Panc1 (cell line): ENCODE results near the gene BFAR. TPM values are rescaled to one million over a fixed set of nuclear protein-coding genes. Genes with fewer than 3 reads are reported as not detected.

Experiments
- ATAC-seq: fragments of 200-7000 bp; cut with Tn5 transposase; 2 replicates; pipeline ENCODE4 v1.9.1; 2020; ENCODE audit warnings: mild to moderate bottlenecking, moderate library complexity
- BruUV-seq: library from RNA; stranded (reverse); fragments of 400-500 nt; replicated peaks from 2 replicates; lab custom pipeline; 2021; lab: Mats Ljungman, UMichigan
- CTCF ChIA-PET: fragments of 300-600 bp; sonication (Branson Sonifier 250); formaldehyde crosslinking; loops from one replicate; lab custom pipeline; 2022; ENCODE audit warnings: antibody characterized with exemption; lab: Charles Lee
- POLR2A ChIA-PET: fragments of 300-600 bp; sonication (Branson Sonifier 250); formaldehyde crosslinking; loops from one replicate; lab custom pipeline; 2022; ENCODE audit warnings: antibody characterized with exemption; lab: Charles Lee
- DNase-seq: peaks from one replicate; pipeline ENCODE4 v3.0.0-alpha.2; 2010; ENCODE audit warnings: low read depth, low spot score
- H3K27ac ChIP-seq: 2 replicates; pipeline ENCODE4 v1.5.1; 2011; ENCODE audit warnings: mild to moderate bottlenecking, low read length, inconsistent platforms
- H3K27me3 ChIP-seq: fragments of 200-500 bp; sonication (Bioruptor generic); 2 replicates; pipeline ENCODE4 v1.6.0; 2014; ENCODE audit warnings: low read length, inconsistent platforms; ENCODE audit not compliant: control insufficient read depth, insufficient read depth
- H3K36me3 ChIP-seq: fragments of 200-500 bp; sonication (Bioruptor generic); 2 replicates; pipeline ENCODE4 v1.5.1; 2014; ENCODE audit warnings: inconsistent platforms, mild to moderate bottlenecking, low read length, moderate library complexity; ENCODE audit not compliant: control insufficient read depth, insufficient read depth
- H3K4me1 ChIP-seq: 2 replicates; pipeline ENCODE4 v1.5.1; 2011; ENCODE audit warnings: inconsistent platforms, mild to moderate bottlenecking, low read length, moderate library complexity; ENCODE audit not compliant: control insufficient read depth, insufficient read depth
- H3K4me3 ChIP-seq, 2 experiments: 2 replicates each; pipeline ENCODE4 v1.5.1; 2011 to 2012; ENCODE audit warnings: low read depth in 2 of 2, low read length in 2 of 2, mild to moderate bottlenecking in 2 of 2, inconsistent platforms in 1 of 2, moderate library complexity in 1 of 2
- H3K9me3 ChIP-seq: fragments of 200-500 bp; sonication (Bioruptor generic); 2 replicates; pipeline ENCODE4 v1.5.1; 2014; ENCODE audit warnings: low read depth, mild to moderate bottlenecking, inconsistent platforms, low read length, moderate library complexity; ENCODE audit not compliant: control insufficient read depth, insufficient read depth
- CTCF ChIP-seq: fragments of 450-650 bp; IDR thresholded peaks from 2 replicates; pipeline ENCODE4 v1.5.1; 2017; ENCODE audit warnings: mild to moderate bottlenecking
- POLR2AphosphoS5 ChIP-seq: IDR thresholded peaks from 2 replicates; pipeline ENCODE4 v1.6.1; 2012; ENCODE audit warnings: mild to moderate bottlenecking, low read depth, low read length, moderate library complexity
- REST ChIP-seq, 2 experiments: IDR thresholded peaks; 2 replicates each; pipeline ENCODE4 v1.6.1; 2011 to 2012; ENCODE audit warnings: low read depth in 2 of 2, control low read depth in 1 of 2, low read length in 1 of 2, mild to moderate bottlenecking in 1 of 2, moderate library complexity in 1 of 2; ENCODE audit not compliant: insufficient read depth in 1 of 2
- SIN3A ChIP-seq: IDR thresholded peaks from 2 replicates; pipeline ENCODE4 v1.6.1; 2012; ENCODE audit warnings: low read depth, mild to moderate bottlenecking, low read length, moderate library complexity, borderline replicate concordance; ENCODE audit not compliant: insufficient read depth
- TCF7L2 ChIP-seq: IDR thresholded peaks from 2 replicates; pipeline ENCODE4 v1.6.1; 2011; ENCODE audit warnings: mild to moderate bottlenecking, low read depth, low read length, inconsistent platforms
- in situ Hi-C: cut with HindIII; loops from 2 replicates; pipeline ENCODE4 v1.10.0; 2016; ENCODE audit warnings: low sequenced_read_pairs, low pct_unique_long_range_greater_than_20kb
- intact Hi-C: fragments of 100-400 bp; cut with micrococcal nuclease; formaldehyde crosslinking; loops from one replicate; pipeline ENCODE4 v1.10.0; 2022; ENCODE audit not compliant: unreplicated experiment
- total RNA-seq: library from RNA; stranded (reverse); gene quantifications from one replicate; pipeline ENCODE4 v1.2.1, GENCODE V29; 2021; ENCODE audit not compliant: unreplicated experiment

Gene BFAR
- total RNA-seq, 1 experiment from 2014 or later = 114 TPM

GRCh38 chr16:14640538-14640937 lies 7.8 kb downstream of the BFAR start:
- POLR2A ChIA-PET = interaction anchor here (0.7 kb wide), 1 partner anchor 210 kb away, joined by 3 read pairs; no protein-coding TSS in a partner anchor
- CTCF ChIA-PET = no interaction called here

GRCh38 chr16:14641206-14641605 lies 8.5 kb downstream of the BFAR start:
- no peak for DNase-seq
- no peak for ATAC-seq
- ChIA-PET CTCF (no interaction called here), POLR2A (no interaction called here)
- in situ Hi-C loops (no loop called here), intact Hi-C loops (no loop called here)
- Histone ChIP-seq H3K4me3 (no peak overlapping the region), H3K4me1 (0 out of 2 replicates have a peak, but pooled peaks cover 5% of the 10 kb centered on the region), H3K36me3 (peaks cover 12% of the 10 kb centered on the region), H3K27me3 (no peaks in the 10 kb centered on the region), H3K27ac (no peak overlapping the region), H3K9me3 (no peaks in the 10 kb centered on the region)
- BruUV-seq = no TSS peak
- no peak for TF ChIP-seq REST (IDR thresholded peaks at IDR 0.05; ENCODE audit: insufficient read depth in 1 of 2, low read depth in 2 of 2, low read length in 1 of 2)
- TF ChIP-seq CTCF = no peak

More at GRCh38 chr16:14640538-14640937, 7.8 kb downstream of the BFAR start:
- Histone ChIP-seq H3K36me3 (peaks cover 10% of the 10 kb centered on the region), H3K4me1 (peaks cover 10% of the 10 kb centered on the region), H3K27ac (no peak overlapping the region), H3K9me3 (no peaks in the 10 kb centered on the region), H3K4me3 (no peak overlapping the region), H3K27me3 (no peaks in the 10 kb centered on the region)
- intact Hi-C loops = no loop called here
- peak; percentile 30; the same call in 1 of the 2 replicates for ATAC-seq
- BruUV-seq = no TSS peak
- DNase-seq = no peak
- TF ChIP-seq CTCF = no peak
- no peak for TF ChIP-seq SIN3A
- no peak for TF ChIP-seq TCF7L2
- no peak for TF ChIP-seq REST (IDR thresholded peaks at IDR 0.05; ENCODE audit: insufficient read depth in 1 of 2, low read depth in 2 of 2, low read length in 1 of 2)
- no peak for TF ChIP-seq POLR2AphosphoS5
- in situ Hi-C loops = no loop called here
